Skin of body (tissue), 2 donors: Measurements from ENCODE around the gene DMGDH. TPM values are rescaled to one million over a fixed set of nuclear protein-coding genes. Genes with fewer than 3 reads are reported as not detected.

Experiments used
- DNase-seq: peaks from one replicate; lab custom pipeline; 2025; lab: John Stamatoyannopoulos, UW
- total RNA-seq: library from RNA; depleted of rRNA; stranded (reverse); fragments of >200 nt; gene quantifications from one replicate; pipeline ENCODE4 v1.2.3, GENCODE V29; 2014

The DMGDH gene
- total RNA-seq, 1 donor from 2014 or later: 3.3 TPM

DNA sequence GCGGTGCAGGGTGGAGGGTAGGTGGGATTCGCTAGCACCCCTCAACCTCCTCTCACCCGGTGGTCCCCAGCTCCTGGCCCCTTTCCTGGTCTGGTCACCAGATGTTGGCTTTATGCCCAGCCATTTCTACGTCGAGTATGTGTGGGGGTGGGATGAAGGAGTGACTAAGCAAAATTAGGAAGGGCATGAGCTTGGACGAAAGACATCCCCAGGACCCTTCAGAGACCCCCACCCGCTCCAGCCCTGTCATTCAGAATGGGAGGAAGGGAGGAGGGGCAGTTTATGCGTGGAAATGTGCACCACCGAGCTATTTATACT, 835 bp upstream of the DMGDH start:
- peak; percentile 11 for DNase-seq

GRCh38 chr5:79062436-79062835, 7.0 kb downstream of the DMGDH start:
- peak; percentile 15 for DNase-seq

GRCh38 chr5:79059674-79060073, 9.8 kb downstream of the DMGDH start:
- DNase-seq: no peak

DNA sequence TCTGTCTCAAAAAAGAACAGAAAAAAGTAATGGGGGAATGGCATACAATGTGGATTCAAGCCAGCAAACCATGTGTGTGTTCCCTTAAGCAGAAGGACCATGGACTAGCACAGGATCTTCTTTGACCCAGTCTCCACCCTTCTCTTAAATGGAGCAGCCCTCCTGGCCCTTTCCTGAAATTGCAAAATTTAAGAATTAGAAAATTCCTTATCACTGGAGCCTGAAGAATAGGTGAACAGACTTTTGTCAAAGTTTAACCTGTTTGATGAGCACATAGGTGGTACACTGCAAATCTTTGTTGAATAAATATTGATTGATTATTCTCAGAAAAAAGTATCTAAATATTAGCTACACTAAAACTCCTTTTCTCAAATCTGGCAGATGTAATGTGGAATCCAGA, 12.6 kb downstream of the DMGDH start:
- DNase-seq: no peak

DNA sequence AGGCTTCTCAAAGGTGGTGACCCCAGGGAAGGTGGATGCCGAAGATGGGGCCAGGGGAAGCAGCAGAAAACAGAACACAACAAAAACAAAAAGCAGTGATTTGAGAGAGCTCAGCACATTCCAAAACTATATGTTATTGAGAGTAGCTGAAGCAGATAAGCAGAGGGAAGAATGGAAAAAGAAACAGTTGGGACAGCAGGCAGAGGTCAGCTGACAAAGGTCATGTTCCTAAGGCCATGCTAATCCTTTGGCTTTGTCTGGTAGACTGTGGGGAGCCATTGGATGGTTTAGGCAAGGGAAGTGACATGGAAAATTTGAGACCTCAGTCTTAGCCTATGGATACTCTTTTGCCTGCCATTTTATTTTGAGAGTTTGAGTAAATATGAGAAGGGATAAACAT, 14.5 kb downstream of the DMGDH start:
- no peak for DNase-seq

GRCh38 chr5:79053321-79053720, 16.2 kb downstream of the DMGDH start:
- no peak for DNase-seq

DNA sequence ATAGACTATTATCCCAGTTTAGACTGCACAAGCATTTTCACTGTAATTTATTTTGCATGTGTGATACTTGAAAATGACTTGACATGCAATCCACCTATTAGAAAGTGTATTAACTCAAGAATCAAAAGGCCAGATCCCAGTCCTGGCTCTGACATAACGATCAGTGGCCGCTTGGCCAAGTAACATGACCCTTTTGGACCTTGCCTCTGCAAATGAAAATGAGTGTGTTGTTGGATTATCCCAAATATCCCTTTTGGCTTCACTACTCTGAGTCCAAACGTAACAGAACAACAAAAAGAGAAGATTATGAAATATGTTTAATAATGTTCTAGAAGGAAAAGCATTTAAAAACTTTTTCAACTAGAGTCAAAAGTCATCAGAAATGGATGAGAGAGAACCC, 19.0 kb downstream of the DMGDH start:
- DNase-seq: no peak

- DNase-seq: peak; percentile 33
Measured at GRCh38 chr5:79048437-79048836, 21.0 kb downstream of the DMGDH start.

DNA sequence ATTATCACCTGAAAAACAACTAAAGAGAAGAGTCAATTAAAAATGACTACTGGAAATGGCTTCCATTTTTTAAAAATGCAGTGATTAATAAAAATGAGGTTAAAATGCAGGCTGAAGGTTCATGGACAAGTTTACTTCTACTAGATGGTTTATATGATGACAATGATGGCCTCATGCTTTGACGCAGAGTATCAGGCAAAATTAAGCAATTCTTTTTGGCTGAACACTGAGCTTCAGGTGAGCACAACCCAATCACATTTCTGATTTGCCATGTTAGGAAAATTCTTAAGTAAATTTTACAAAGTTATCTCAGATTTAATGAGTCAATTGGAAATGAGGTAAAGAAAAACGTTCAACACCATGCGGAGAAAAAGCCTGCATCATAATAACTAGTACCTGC, 22.3 kb downstream of the DMGDH start:
- DNase-seq: no peak

DNA sequence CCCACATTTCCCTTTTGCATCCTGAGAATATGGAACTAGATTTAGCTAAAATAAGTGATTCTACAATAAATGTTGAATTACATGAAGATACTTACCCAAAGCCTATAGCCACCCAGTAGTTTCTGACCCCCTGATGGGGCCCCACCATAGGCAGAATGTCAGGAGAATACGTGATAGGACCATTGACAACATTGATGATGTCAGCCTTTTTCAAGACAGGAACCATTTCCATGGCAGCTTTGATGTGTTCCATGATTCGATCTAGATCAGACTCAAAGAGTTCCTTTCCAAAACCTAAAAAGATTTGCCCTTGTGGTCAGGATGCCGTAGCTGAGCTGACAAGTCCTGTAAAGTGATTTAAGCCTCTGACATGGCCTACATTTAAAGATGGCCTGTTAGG, 27.3 kb downstream of the DMGDH start:
- DNase-seq: no peak

GRCh38 chr5:79036769-79037168, 32.7 kb downstream of the DMGDH start:
- DNase-seq: no peak

DNA sequence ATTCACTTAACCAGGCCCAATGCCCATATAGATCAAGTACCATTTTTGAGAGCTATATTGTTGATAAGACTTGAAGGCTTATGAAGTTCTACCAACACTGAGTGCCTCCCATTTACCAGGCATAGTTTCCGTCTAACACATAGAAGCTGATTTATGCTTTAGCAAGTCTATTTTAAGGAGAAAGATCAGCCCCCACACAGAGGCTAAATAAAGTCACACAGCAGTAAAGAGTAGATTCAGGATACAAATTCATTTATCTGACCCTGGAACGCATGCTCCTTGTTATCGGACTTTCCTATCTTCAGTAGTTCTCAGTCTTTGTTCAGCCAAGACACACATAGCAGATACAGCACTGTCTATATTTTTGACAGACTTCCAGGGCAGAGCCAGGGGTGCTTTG, 34.2 kb downstream of the DMGDH start:
- no peak for DNase-seq

DNA sequence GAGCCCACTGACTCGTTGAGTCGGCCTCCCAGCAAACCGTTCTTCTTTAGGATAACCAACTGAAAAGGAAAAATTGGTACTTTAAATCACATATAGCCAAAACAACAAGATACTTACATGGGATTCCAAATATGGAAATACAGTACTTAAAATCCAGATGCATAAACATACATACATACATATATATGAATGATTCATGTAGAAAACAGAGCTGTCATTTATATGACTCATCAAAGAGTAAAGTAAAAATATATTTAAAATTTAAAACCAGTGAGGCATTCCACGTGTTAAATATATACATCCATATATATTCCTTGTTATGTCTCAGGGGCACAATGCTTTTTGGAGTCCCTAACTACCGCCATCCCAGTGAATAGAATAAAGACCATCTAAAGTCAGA, 36.7 kb downstream of the DMGDH start:
- no peak for DNase-seq

GRCh38 chr5:79032031-79032695, 37.3 kb downstream of the DMGDH start:
- DNase-seq: no peak

- DNase-seq: no peak
Measured at GRCh38 chr5:79031485-79031867, 38.0 kb downstream of the DMGDH start.

GRCh38 chr5:79030663-79031484, 38.6 kb downstream of the DMGDH start:
- no peak for DNase-seq

DNA sequence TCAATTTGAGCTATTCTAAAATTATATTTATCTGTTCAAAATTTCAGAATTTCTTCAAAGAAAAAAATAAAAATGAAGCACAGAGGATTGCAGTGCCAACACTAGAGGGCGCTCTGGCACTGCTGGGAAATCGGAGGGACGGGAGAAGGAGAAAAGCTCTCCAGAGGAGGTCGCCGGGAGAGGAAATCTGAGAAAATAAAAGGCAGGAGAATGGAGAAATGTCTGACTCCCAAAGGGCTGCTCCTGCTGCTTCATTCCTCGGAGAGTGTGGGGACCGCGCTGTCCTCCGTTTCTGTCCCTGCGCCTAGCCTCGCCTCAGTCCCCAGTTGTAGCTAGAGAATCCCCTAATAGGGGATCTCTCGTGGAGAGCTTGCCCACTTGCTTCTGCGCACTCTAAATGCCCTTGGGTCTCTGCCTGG, 44.4 kb downstream of the DMGDH start:
- peak; percentile 34 for DNase-seq

- DNase-seq: no peak
Measured at GRCh38 chr5:79023947-79024346, 45.5 kb downstream of the DMGDH start.

GRCh38 chr5:79023348-79023747, 46.1 kb downstream of the DMGDH start:
- DNase-seq: no peak

DNA sequence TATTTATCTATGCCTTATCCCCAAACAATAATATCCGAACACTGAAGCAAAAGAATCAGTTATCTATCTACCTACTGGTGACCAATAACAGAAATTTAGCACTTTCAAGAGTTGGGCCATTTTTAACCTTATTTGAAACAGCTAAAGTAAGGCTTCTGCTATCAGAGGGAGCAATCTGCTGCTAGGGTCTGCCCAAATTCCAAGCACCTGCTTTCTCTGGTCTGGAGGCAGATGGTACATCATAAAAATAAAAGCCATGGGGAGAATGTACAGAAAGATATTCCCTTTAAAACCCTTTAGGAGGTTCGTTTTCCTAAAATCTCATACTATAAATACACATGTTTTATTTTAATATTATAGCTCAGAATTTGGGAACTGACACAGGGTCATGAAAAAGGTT, 46.7 kb downstream of the DMGDH start:
- no peak for DNase-seq

DNA sequence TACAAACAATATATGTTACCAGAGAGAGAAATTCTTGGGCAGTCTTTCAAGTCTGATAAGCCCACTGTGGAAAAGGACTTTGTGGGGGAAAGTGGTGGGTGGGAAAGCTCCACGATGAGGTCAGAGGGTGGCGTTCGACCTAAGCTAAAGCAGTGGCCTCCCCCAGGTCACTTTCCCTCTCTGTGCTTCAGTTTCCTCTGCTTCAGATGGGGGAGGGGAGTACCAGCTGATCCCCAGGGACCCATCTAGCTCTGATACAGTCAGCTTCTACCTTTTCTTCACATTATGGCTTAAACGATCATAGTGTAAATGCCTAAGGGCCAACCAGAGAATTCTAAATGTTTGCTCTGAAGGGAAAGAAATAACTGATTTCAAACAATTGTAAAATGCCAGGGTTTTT, 47.7 kb downstream of the DMGDH start:
- no peak for DNase-seq

DNA sequence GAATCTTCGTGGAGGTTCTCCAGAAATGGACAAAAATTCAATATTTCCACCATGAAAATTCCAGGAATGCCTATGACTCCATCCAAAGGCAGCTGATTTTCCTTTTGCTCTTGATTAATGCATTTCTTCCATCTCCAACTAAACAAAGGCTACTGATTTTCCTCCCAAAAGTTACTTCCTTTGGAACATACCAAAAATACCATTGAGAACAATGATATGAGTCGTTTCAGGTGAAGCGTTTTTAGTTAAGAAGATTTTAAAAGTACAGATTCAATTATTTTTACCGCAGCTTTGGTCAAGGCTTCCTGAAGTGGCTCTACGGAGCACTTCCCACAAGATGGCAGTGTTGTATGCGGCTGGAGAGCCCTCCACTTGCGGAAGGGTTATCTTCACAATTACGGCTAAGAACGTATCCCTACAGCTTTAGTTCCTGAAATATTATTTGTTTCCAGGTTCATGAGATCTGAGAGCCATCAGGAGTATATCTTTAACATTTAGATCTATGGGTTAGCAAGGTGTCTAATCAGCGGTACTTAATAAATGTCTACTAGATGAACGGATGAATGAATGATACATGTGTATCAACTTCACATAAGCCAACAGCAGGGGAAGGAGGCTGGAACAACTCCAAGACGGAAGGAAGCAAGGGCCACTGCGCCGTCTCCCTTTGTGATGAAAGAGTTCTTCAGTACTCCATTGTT, 48.5 kb downstream of the DMGDH start:
- peak; percentile 44 for DNase-seq

DNA sequence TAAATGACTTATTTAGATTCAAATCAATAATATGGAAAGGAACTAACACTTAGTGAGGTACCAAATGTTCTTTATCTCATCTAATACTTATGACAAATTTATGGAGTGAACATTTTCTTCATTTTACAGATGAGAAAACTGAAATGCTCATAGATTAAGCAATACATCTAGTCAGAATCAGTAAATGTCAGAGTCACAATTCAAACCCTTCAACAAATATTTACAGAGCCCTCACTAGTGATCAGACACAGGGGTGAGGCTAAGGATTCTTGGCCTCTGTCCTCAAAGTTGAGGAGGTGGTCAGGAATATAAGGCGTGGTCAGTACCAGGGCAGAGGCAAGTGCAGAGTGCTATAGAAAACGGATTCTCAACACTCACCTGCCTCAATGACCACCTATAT, 54.8 kb downstream of the DMGDH start:
- no peak for DNase-seq
